BLaER1 (cell line): ENCODE data around the gene FAM186B.
A peak's percentile ranks its signal among the peaks of the same experiment; 100 is the strongest.

ENCODE experiments used
- H3K27ac ChIP-seq: shearing (Covaris generic); formaldehyde crosslinking; 2 replicates; pipeline ENCODE4 v1.8.1; 2022
- H3K27me3 ChIP-seq: shearing (Covaris generic); formaldehyde crosslinking; 2 replicates; pipeline ENCODE4 v1.8.1; 2022
- H3K36me3 ChIP-seq: shearing (Covaris generic); formaldehyde crosslinking; 2 replicates; pipeline ENCODE4 v1.8.1; 2022
- H3K4me1 ChIP-seq: shearing (Covaris generic); formaldehyde crosslinking; 2 replicates; pipeline ENCODE4 v1.8.1; 2022
- H3K4me2 ChIP-seq: shearing (Covaris generic); formaldehyde crosslinking; 2 replicates; pipeline ENCODE4 v1.8.1; 2022
- H3K4me3 ChIP-seq: shearing (Covaris generic); formaldehyde crosslinking; 2 replicates; pipeline ENCODE4 v1.8.1; 2022
- H3K9ac ChIP-seq: shearing (Covaris generic); formaldehyde crosslinking; 2 replicates; pipeline ENCODE4 v1.8.1; 2022
- H3K9me3 ChIP-seq: shearing (Covaris generic); formaldehyde crosslinking; 2 replicates; pipeline ENCODE4 v1.8.1; 2022
- H4K20me1 ChIP-seq: shearing (Covaris generic); formaldehyde crosslinking; 2 replicates; pipeline ENCODE4 v1.8.1; 2022
- Cebpa-rat ChIP-seq: shearing (Covaris generic); IDR thresholded peaks from 2 replicates; pipeline ENCODE4 v1.8.1; 2022

FAM186B gene

GRCh38 chr12:49548481-49548821 is 57.0 kb downstream of the FAM186B start:
- Histone ChIP-seq H3K27me3 (peaks cover 33% of the 10 kb centered on the region), H3K27ac (no peak overlapping the region), H3K4me2 (peak overlapping the region; percentile 74), H3K4me1 (peaks cover 29% of the 10 kb centered on the region), H3K4me3 (peak overlapping the region; percentile 46), H4K20me1 (no peaks in the 10 kb centered on the region), H3K9ac (no peak overlapping the region), H3K36me3 (no peaks in the 10 kb centered on the region), H3K9me3 (no peaks in the 10 kb centered on the region)
- TF ChIP-seq Cebpa-rat = no peak

GRCh38 chr12:49547090-49547690 is 58.2 kb downstream of the FAM186B start:
- Histone ChIP-seq H3K27me3 (peaks cover 35% of the 10 kb centered on the region), H3K9me3 (no peaks in the 10 kb centered on the region), H3K4me3 (no peak overlapping the region), H4K20me1 (no peaks in the 10 kb centered on the region), H3K9ac (no peak overlapping the region), H3K36me3 (no peaks in the 10 kb centered on the region), H3K27ac (no peak overlapping the region), H3K4me1 (peaks cover 27% of the 10 kb centered on the region), H3K4me2 (no peak overlapping the region)
- TF ChIP-seq Cebpa-rat = no peak

GRCh38 chr12:49546481-49546880 is 59.0 kb downstream of the FAM186B start:
- Histone ChIP-seq H3K27ac (no peak overlapping the region), H4K20me1 (no peaks in the 10 kb centered on the region), H3K4me1 (peaks cover 19% of the 10 kb centered on the region), H3K36me3 (no peaks in the 10 kb centered on the region), H3K9ac (no peak overlapping the region), H3K27me3 (peaks cover 42% of the 10 kb centered on the region), H3K9me3 (no peaks in the 10 kb centered on the region), H3K4me3 (no peak overlapping the region), H3K4me2 (no peak overlapping the region)
- TF ChIP-seq Cebpa-rat = no peak

- Histone ChIP-seq H3K4me3 (no peak overlapping the region), H3K4me2 (no peak overlapping the region), H3K9ac (no peak overlapping the region), H3K27me3 (peaks cover 49% of the 10 kb centered on the region), H3K27ac (no peak overlapping the region), H3K4me1 (peaks cover 19% of the 10 kb centered on the region), H4K20me1 (peaks cover 6% of the 10 kb centered on the region; the same call in 1 of the 2 replicates), H3K36me3 (no peaks in the 10 kb centered on the region), H3K9me3 (no peaks in the 10 kb centered on the region)
- TF ChIP-seq Cebpa-rat = no peak
These were observed 59.6 kb downstream of the FAM186B start for GRCh38 chr12:49545815-49546214.

DNA sequence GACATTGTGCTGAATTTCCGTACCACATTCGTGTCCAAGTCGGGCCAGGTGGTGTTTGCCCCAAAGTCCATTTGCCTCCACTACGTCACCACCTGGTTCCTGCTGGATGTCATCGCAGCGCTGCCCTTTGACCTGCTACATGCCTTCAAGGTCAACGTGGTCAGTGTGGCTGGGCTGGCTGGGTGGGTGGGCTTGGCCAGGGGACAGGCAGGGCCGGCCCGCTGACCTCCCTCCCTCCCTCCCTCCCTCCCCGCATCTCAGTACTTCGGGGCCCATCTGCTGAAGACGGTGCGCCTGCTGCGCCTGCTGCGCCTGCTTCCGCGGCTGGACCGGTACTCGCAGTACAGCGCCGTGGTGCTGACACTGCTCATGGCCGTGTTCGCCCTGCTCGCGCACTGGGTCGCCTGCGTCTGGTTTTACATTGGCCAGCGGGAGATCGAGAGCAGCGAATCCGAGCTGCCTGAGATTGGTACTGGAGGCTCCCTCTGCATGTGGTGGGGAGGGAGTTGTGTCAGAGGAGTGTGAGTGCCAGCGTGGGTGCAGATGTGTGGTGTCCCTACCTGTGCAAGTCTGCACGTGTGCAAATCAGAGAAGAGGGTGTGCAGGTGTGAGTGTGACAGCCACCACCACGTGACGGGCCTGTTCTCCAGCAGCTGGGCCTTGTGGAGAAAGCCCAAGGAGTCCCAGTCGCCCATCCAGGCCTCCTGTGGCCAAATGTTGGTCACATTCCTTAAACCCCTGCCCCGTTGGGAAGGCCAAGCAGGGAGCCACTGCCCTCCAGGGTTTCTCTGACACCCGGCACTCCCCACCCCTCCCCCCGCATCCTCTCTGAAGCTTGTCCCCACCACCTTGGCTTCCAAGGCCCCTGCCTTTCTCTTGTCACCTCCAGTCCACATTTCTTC is 61.3 kb downstream of the FAM186B start:
- Histone ChIP-seq H4K20me1 (peaks cover 22% of the 10 kb centered on the region), H3K9me3 (no peaks in the 10 kb centered on the region), H3K4me1 (peaks cover 25% of the 10 kb centered on the region), H3K27me3 (peaks cover 59% of the 10 kb centered on the region), H3K4me2 (no peak overlapping the region), H3K4me3 (no peak overlapping the region), H3K36me3 (no peaks in the 10 kb centered on the region), H3K9ac (no peak overlapping the region), H3K27ac (no peak overlapping the region)
- no peak for TF ChIP-seq Cebpa-rat

- Histone ChIP-seq H3K9ac (no peak overlapping the region), H3K4me2 (peak overlapping the region; percentile 30), H3K4me1 (peaks cover 20% of the 10 kb centered on the region), H4K20me1 (peaks cover 26% of the 10 kb centered on the region), H3K27ac (no peak overlapping the region), H3K9me3 (no peaks in the 10 kb centered on the region), H3K4me3 (no peak overlapping the region), H3K27me3 (peaks cover 59% of the 10 kb centered on the region), H3K36me3 (no peaks in the 10 kb centered on the region)
- no peak for TF ChIP-seq Cebpa-rat
These were observed 62.1 kb downstream of the FAM186B start for GRCh38 chr12:49543221-49543913.

DNA sequence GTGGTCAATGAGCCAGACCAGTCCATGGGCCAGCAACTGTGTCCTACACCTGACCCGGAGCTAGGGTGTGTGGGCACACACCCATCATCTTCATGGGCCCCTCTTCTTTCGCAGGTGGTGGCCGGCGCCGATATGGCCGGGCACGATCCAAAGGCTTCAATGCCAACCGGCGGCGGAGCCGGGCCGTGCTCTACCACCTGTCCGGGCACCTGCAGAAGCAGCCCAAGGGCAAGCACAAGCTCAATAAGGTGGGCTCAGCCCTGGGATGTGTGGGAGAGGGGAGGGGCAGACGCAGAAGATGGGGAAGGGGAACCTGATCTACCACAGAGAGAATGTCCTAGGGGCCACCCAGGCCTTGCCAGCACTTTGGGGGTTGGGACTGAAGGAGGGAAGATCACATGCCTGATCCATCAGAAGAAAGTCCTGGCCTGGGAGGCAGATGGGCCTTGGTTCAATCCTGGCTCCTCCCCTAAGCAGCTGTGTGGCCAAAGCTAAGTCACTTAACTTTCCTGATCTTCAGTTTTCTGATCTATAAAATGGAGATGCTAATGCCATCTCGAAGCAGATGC is 62.8 kb downstream of the FAM186B start:
- H4K20me1 ChIP-seq = peaks cover 33% of the 10 kb centered on the region
- peaks cover 27% of the 10 kb centered on the region for H3K4me1 ChIP-seq
- H3K27ac ChIP-seq = no peak overlapping the region
- H3K36me3 ChIP-seq = no peaks in the 10 kb centered on the region
- no peak overlapping the region for H3K9ac ChIP-seq
- H3K4me3 ChIP-seq = no peak overlapping the region
- TF ChIP-seq Cebpa-rat = no peak
- H3K27me3 ChIP-seq = peaks cover 59% of the 10 kb centered on the region
- H3K9me3 ChIP-seq = no peaks in the 10 kb centered on the region
- H3K4me2 ChIP-seq = peak overlapping the region; percentile 30

DNA sequence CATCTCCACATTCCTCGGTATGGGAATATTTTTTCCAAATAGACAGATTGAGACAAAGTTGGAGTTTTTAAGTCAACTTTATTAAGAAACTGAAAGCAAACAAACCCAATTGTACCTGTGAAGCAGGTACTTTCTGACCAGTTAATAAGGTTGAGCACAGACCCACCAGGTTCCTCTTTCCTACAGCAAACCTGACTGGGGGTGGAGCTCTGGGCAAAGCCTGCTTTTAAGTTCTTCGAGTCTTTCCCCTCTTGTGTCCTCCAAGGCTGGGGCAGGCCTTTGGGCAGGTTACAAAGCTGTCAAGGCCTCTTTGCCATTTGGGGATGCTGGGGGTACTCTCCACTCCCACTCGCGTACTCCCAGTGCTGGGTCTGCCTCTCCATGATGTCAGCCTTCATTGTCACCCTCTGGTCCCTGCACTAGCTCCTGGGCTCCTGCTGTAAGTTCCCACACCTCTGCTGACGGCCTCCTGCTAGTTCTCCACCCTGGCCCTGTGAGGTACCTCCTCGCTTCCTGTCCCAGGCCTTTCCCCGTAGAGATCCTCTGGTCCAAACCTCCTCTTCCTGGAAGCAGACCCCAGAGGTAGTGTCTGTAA is 63.4 kb downstream of the FAM186B start:
- H4K20me1 ChIP-seq = peaks cover 39% of the 10 kb centered on the region
- H3K36me3 ChIP-seq = no peaks in the 10 kb centered on the region
- no peak overlapping the region for H3K4me3 ChIP-seq
- no peak overlapping the region for H3K27ac ChIP-seq
- H3K4me2 ChIP-seq = no peak overlapping the region
- no peak overlapping the region for H3K9ac ChIP-seq
- peaks cover 59% of the 10 kb centered on the region for H3K27me3 ChIP-seq
- H3K9me3 ChIP-seq = no peaks in the 10 kb centered on the region
- TF ChIP-seq Cebpa-rat = no peak
- peaks cover 33% of the 10 kb centered on the region for H3K4me1 ChIP-seq

- H3K9ac ChIP-seq = no peak overlapping the region
- no peak for TF ChIP-seq Cebpa-rat
- H3K9me3 ChIP-seq = no peaks in the 10 kb centered on the region
- H3K4me3 ChIP-seq = no peak overlapping the region
- H3K4me2 ChIP-seq = no peak overlapping the region
- H3K4me1 ChIP-seq = peaks cover 38% of the 10 kb centered on the region
- H3K27me3 ChIP-seq = peaks cover 61% of the 10 kb centered on the region
- no peaks in the 10 kb centered on the region for H3K36me3 ChIP-seq
- no peak overlapping the region for H3K27ac ChIP-seq
- H4K20me1 ChIP-seq = peaks cover 46% of the 10 kb centered on the region
These were observed 64.1 kb downstream of the FAM186B start for GRCh38 chr12:49541140-49541861.
